ENCODE data around the gene LBX2. TPM values are rescaled to one million over a fixed set of nuclear protein-coding genes. Genes with fewer than 3 reads are reported as not detected.

The LBX2 gene
- total and polyA plus RNA-seq, 2 experiments from 2014 or later: 0.24 to 0.57 TPM

- no peak for TF ChIP-seq ZNF462 (CRISPR knock-in tag; IDR thresholded peaks at IDR 0.05)
Measured at GRCh38 chr2:74532222-74532621, 32.8 kb upstream of the LBX2 start (continued).

GRCh38 chr2:74531666-74532065 lies 32.3 kb upstream of the LBX2 start:
- H3K79me2 ChIP-seq (replicated peaks; ENCODE audit: insufficient read depth): peaks cover 18% of the 10 kb centered on the region
- H3F3A ChIP-seq (replicated peaks; ENCODE audit: low read depth): 0 out of 2 replicates have a peak, but pooled peaks cover 9% of the 10 kb centered on the region
- ATAC-seq (no peak), DNase-seq (ENCODE audit: low spot score) (no peak)
- no peaks in the 10 kb centered on the region; the same call in 2 of the 3 replicates for H3K9me3 Mint-ChIP-seq
- H3K36me3 ChIP-seq (ENCODE audit: insufficient read depth): peaks cover 8% of the 10 kb centered on the region
- H3K4me2 ChIP-seq: no peak overlapping the region
- H2AFZ ChIP-seq: no peak overlapping the region
- no peak overlapping the region; the same call in 2 of the 3 replicates for H3K4me3 Mint-ChIP-seq
- H3K36me3 Mint-ChIP-seq (ENCODE audit: low read depth): peaks cover 48% of the 10 kb centered on the region
- H3K27ac ChIP-seq (ENCODE audit: low read depth): no peak overlapping the region
- no peak overlapping the region for H3K4me3 ChIP-seq
- no peaks in the 10 kb centered on the region for H3K27me3 ChIP-seq (ENCODE audit: insufficient read depth)
- peaks cover 7% of the 10 kb centered on the region; the same call in 1 of the 2 replicates for H4K20me1 ChIP-seq (replicated peaks; ENCODE audit: insufficient read depth)
- no peak overlapping the region for H3K27ac Mint-ChIP-seq
- H3K9me2 ChIP-seq (ENCODE audit: insufficient read depth): no peaks in the 10 kb centered on the region
- H3K27me3 Mint-ChIP-seq (ENCODE audit: insufficient read depth, low read depth, poor library complexity): peaks cover 12% of the 10 kb centered on the region
- peaks cover 14% of the 10 kb centered on the region for H3K4me1 Mint-ChIP-seq
- H3K4me1 ChIP-seq (ENCODE audit: insufficient read depth): peaks cover 7% of the 10 kb centered on the region; the same call in 1 of the 2 replicates
- no peak for TF ChIP-seq ZNF462 (CRISPR knock-in tag; IDR thresholded peaks at IDR 0.05)
- no peak for TF ChIP-seq ETS1 (IDR thresholded peaks at IDR 0.05)
- no peak for TF ChIP-seq CTCF (conservative IDR thresholded peaks at IDR 0.05; ENCODE audit: low read depth in 2 of 2)
- TF ChIP-seq ZNF331 (CRISPR knock-in tag; IDR thresholded peaks at IDR 0.05; ENCODE audit: low read depth): no peak
- TF ChIP-seq JUNB (IDR thresholded peaks at IDR 0.05; ENCODE audit: unreplicated experiment): no peak
- no peak for TF ChIP-seq STAT1 (IDR thresholded peaks at IDR 0.05; ENCODE audit: unreplicated experiment)
